Choroid plexus epithelial cell (primary cell): Measurements from ENCODE around the gene MSLN.

ENCODE experiments used
- DNase-seq: peaks from one replicate; pipeline ENCODE4 v3.0.0-alpha.2; 2010; ENCODE audit warnings: low read depth
- H3K4me3 ChIP-seq: 2 replicates; pipeline ENCODE4 v1.5.1; 2011; ENCODE audit warnings: low read depth, mild to moderate bottlenecking, control low read depth, low read length, moderate library complexity
- TF ChIP-seq, protein P1 (sequence below): conservative IDR thresholded peaks from 2 replicates; pipeline ENCODE4 v1.5.1; 2011; ENCODE audit warnings: low read depth, mild to moderate bottlenecking, control low read depth, inconsistent platforms, low read length, moderate library complexity

MSLN gene

DNA sequence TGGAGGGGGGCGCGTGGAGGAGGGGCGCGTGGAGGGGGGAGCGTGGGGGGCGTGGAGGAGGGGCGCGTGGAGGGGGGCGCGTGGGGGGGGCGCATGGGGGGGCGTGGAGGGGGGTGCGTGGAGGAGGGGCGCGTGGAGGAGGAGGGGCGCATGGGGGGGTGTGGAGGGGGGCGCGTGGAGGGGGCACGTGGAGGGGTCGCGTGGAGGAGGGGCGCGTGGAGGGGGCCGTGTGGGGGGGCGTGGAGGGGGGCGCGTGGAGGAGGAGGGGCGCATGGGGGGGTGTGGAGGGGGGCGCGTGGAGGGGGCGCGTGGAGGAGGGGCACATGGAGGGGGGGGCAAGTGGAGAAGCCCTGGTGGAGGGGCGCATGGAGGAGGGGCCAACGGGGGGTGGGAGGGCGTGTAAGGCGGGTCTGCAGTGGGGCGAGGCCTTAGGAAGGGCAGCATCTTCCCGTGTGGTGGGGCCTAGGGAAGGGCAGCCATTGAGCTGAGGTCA lies 7.3 kb downstream of the MSLN start:
- H3K4me3 ChIP-seq: no peak overlapping the region
- DNase-seq: no peak
- TF ChIP-seq, protein P1, sequence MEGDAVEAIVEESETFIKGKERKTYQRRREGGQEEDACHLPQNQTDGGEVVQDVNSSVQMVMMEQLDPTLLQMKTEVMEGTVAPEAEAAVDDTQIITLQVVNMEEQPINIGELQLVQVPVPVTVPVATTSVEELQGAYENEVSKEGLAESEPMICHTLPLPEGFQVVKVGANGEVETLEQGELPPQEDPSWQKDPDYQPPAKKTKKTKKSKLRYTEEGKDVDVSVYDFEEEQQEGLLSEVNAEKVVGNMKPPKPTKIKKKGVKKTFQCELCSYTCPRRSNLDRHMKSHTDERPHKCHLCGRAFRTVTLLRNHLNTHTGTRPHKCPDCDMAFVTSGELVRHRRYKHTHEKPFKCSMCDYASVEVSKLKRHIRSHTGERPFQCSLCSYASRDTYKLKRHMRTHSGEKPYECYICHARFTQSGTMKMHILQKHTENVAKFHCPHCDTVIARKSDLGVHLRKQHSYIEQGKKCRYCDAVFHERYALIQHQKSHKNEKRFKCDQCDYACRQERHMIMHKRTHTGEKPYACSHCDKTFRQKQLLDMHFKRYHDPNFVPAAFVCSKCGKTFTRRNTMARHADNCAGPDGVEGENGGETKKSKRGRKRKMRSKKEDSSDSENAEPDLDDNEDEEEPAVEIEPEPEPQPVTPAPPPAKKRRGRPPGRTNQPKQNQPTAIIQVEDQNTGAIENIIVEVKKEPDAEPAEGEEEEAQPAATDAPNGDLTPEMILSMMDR: no peak

DNA sequence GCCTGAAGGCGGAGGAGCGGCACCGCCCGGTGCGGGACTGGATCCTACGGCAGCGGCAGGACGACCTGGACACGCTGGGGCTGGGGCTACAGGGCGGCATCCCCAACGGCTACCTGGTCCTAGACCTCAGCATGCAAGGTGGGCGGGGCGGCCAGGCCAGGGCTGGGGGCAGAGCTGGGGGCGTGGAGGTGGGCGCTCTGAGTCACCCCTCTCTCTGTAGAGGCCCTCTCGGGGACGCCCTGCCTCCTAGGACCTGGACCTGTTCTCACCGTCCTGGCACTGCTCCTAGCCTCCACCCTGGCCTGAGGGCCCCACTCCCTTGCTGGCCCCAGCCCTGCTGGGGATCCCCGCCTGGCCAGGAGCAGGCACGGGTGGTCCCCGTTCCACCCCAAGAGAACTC lies 7.9 kb downstream of the MSLN start:
- TF ChIP-seq, protein P1: no peak

GRCh38 chr16:769184-769784 lies 8.8 kb downstream of the MSLN start:
- DNase-seq: no peak
- no peak overlapping the region for H3K4me3 ChIP-seq
- TF ChIP-seq, protein P1: no peak

More for the DNA sequence above, 7.9 kb downstream of the MSLN start:
- H3K4me3 ChIP-seq: no peak overlapping the region
- DNase-seq: no peak

GRCh38 chr16:769934-770333 lies 9.4 kb downstream of the MSLN start:
- H3K4me3 ChIP-seq: no peak overlapping the region
- TF ChIP-seq, protein P1: no peak
- DNase-seq: no peak

DNA sequence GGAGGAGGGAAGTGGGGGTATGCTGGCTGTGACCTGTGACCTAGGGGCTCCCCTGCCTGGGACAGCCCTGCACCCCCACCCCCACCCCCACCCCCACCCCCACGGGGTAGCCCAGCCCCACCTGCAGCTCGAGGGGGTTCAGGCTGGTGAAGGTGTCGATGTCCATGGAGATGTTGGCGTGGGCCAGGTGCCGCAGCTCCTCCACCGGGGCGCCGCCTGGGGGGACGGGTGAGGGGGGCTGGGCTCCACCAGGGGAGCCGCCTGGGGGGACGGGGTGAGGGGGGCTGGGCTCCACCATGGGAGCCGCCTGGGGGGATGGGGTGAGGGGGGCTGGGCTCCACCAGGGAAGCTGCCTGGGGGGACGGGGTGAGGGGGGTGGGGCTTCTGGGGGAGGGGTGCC lies 9.9 kb downstream of the MSLN start:
- TF ChIP-seq, protein P1: no peak
- no peak overlapping the region for H3K4me3 ChIP-seq
- no peak for DNase-seq

GRCh38 chr16:772959-773358 lies 12.4 kb downstream of the MSLN start:
- no peak overlapping the region for H3K4me3 ChIP-seq
- TF ChIP-seq, protein P1: no peak
- no peak for DNase-seq
